DND-41 (cell line): ENCODE data around the gene FSHR.

Experiments used
- ATAC-seq: fragments of 200-7000 bp; cut with Tn5 transposase; 3 replicates; pipeline ENCODE4 v1.9.1; 2021; ENCODE audit warnings: low read depth; ENCODE audit not compliant: insufficient read depth
- DNase-seq: peaks from one replicate; pipeline ENCODE4 v3.0.0-alpha.2; 2020
- H2AFZ ChIP-seq: 2 replicates; pipeline ENCODE4 v1.6.0; 2012; ENCODE audit warnings: low read depth, low read length
- H3K27ac ChIP-seq: 2 replicates; pipeline ENCODE4 v1.5.1; 2012; ENCODE audit warnings: low read length, inconsistent platforms
- H3K27me3 ChIP-seq: fragments of 200-600 bp; sonication (generic); 2 replicates; pipeline ENCODE4 v1.6.0; 2012; ENCODE audit warnings: low read length, mild to moderate bottlenecking, inconsistent platforms; ENCODE audit not compliant: insufficient read depth, poor library complexity
- H3K36me3 ChIP-seq: 2 replicates; pipeline ENCODE4 v1.5.1; 2012; ENCODE audit warnings: low read length, inconsistent platforms; ENCODE audit not compliant: insufficient read depth
- H3K4me1 ChIP-seq: 2 replicates; pipeline ENCODE4 v1.5.1; 2012; ENCODE audit warnings: mild to moderate bottlenecking, low read length; ENCODE audit not compliant: insufficient read depth
- H3K4me2 ChIP-seq: 2 replicates; pipeline ENCODE4 v1.6.0; 2012; ENCODE audit warnings: mild to moderate bottlenecking, moderate library complexity, low read length, inconsistent platforms; ENCODE audit not compliant: insufficient read depth
- H3K4me3 ChIP-seq, 2 experiments: fragments of 200-600 bp in 1 of 2; shearing (Covaris generic) in 1 of 2; 2 replicates each; pipeline ENCODE4 v1.5.1; 2012 to 2016; ENCODE audit warnings: inconsistent platforms in 2 of 2, low read length in 2 of 2, mild to moderate bottlenecking in 2 of 2, low read depth in 1 of 2, moderate library complexity in 1 of 2
- H3K79me2 ChIP-seq: 2 replicates; pipeline ENCODE4 v1.6.0; 2012; ENCODE audit warnings: low read length, inconsistent platforms; ENCODE audit not compliant: insufficient read depth
- H3K9ac ChIP-seq: 2 replicates; pipeline ENCODE4 v1.6.0; 2012; ENCODE audit warnings: low read depth, mild to moderate bottlenecking, inconsistent platforms, low read length, moderate library complexity
- H3K9me3 ChIP-seq: 2 replicates; pipeline ENCODE4 v1.5.1; 2012; ENCODE audit warnings: low read length, moderate library complexity, mild to moderate bottlenecking, inconsistent platforms; ENCODE audit not compliant: insufficient read depth, severe bottlenecking
- H4K20me1 ChIP-seq: 2 replicates; pipeline ENCODE4 v1.6.0; 2012; ENCODE audit warnings: low read length; ENCODE audit not compliant: insufficient read depth
- EZH2 ChIP-seq: IDR thresholded peaks from 3 replicates; pipeline ENCODE4 v1.6.1; 2012; ENCODE audit warnings: borderline replicate concordance, low read depth, mild to moderate bottlenecking, moderate library complexity, low read length, inconsistent platforms; ENCODE audit not compliant: severe bottlenecking
- TF ChIP-seq, protein P1 (sequence below): IDR thresholded peaks from 2 replicates; pipeline ENCODE4 v1.5.1; 2012; ENCODE audit warnings: borderline replicate concordance, low read length, moderate library complexity, mild to moderate bottlenecking; ENCODE audit not compliant: poor library complexity, severe bottlenecking; ENCODE audit errors: extremely low read depth

Gene FSHR

DNA sequence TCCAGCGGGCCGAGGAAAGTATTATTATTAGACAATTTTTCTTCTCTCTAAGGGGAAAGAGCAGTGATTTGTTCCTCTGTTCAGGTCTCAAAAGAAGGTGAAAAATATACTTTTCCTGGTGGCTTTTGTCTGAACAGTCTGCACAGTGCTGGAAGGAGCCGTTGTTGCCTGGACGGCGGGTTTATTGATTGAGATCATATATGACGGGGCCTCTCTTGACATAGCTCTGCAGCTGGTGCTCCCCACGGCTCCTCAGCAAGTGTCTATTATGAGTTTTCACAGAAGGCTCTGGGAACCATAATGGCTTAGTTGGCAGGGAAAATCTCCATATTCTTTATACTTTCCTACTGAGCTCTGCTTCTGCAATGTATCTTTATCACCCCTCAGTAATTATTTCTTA, 42.9 kb downstream of the FSHR start:
- H3K4me2 ChIP-seq: no peak overlapping the region
- H3K4me3 ChIP-seq: no peak overlapping the region
- ATAC-seq (no peak), DNase-seq (no peak)
- no peak overlapping the region for H3K27ac ChIP-seq
- no peak overlapping the region for H3K9ac ChIP-seq
- H4K20me1 ChIP-seq: no peaks in the 10 kb centered on the region
- no peaks in the 10 kb centered on the region for H3K79me2 ChIP-seq
- H3K9me3 ChIP-seq: no peaks in the 10 kb centered on the region
- no peak for TF ChIP-seq EZH2
- TF ChIP-seq, protein P1, sequence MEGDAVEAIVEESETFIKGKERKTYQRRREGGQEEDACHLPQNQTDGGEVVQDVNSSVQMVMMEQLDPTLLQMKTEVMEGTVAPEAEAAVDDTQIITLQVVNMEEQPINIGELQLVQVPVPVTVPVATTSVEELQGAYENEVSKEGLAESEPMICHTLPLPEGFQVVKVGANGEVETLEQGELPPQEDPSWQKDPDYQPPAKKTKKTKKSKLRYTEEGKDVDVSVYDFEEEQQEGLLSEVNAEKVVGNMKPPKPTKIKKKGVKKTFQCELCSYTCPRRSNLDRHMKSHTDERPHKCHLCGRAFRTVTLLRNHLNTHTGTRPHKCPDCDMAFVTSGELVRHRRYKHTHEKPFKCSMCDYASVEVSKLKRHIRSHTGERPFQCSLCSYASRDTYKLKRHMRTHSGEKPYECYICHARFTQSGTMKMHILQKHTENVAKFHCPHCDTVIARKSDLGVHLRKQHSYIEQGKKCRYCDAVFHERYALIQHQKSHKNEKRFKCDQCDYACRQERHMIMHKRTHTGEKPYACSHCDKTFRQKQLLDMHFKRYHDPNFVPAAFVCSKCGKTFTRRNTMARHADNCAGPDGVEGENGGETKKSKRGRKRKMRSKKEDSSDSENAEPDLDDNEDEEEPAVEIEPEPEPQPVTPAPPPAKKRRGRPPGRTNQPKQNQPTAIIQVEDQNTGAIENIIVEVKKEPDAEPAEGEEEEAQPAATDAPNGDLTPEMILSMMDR: no peak
- H2AFZ ChIP-seq: no peak overlapping the region
- H3K36me3 ChIP-seq: no peaks in the 10 kb centered on the region
- no peaks in the 10 kb centered on the region for H3K4me1 ChIP-seq
- H3K27me3 ChIP-seq: no peaks in the 10 kb centered on the region

DNA sequence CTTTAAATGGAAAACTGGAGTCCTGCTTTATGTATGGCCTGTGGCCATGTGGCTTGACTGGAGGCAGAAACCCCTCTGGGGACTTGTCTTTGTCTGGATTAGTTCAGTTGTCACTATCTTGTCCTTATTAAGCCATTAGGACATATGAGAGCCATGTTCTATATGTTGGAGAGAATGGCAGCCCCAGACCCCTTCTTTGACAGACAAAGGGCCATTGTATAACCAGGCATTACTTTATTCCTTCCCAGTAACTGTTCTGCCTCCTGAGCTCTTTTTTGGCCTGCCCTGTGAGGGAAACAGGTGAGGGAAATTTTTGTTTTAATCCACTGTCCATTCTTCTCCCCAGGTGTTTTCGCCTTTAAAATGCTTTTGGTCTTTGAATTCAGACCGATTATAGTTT, 43.3 kb downstream of the FSHR start:
- ATAC-seq (no peak), DNase-seq (no peak)
- Histone ChIP-seq H3K4me1 (no peaks in the 10 kb centered on the region), H2AFZ (no peak overlapping the region), H3K9me3 (no peaks in the 10 kb centered on the region), H4K20me1 (no peaks in the 10 kb centered on the region), H3K27me3 (no peaks in the 10 kb centered on the region), H3K36me3 (no peaks in the 10 kb centered on the region), H3K4me2 (no peak overlapping the region), H3K27ac (no peak overlapping the region), H3K4me3 (no peak overlapping the region), H3K79me2 (no peaks in the 10 kb centered on the region), H3K9ac (no peak overlapping the region)
- TF ChIP-seq EZH2: no peak
- TF ChIP-seq, protein P1: no peak

DNA sequence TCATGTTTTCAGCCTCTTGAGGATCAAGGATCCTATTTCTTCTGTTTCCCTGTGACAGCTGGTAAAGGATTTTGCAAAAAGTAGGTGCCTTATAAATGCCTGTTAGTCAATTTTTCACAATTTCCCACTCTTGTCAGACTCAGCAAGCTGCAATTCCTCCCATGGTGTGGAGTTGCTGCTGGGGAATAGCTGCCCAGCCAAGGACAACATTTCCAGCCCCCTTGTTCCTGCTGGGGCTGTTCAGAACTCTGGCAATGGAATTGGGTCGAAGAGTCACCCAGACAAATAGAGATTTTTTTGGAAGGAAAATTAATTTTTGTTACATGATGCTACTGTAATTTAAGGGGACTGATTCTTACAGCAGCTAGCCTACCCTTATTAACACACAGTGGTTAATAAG, 43.7 kb downstream of the FSHR start:
- no peak for DNase-seq

More for the DNA sequence above, 43.7 kb downstream of the FSHR start:
- no peaks in the 10 kb centered on the region for H3K36me3 ChIP-seq
- no peaks in the 10 kb centered on the region for H4K20me1 ChIP-seq
- no peak for TF ChIP-seq EZH2
- TF ChIP-seq, protein P1: no peak
- no peak overlapping the region for H2AFZ ChIP-seq
- no peaks in the 10 kb centered on the region for H3K9me3 ChIP-seq
- no peaks in the 10 kb centered on the region for H3K79me2 ChIP-seq
- no peaks in the 10 kb centered on the region for H3K4me1 ChIP-seq
- no peak for ATAC-seq
- H3K27me3 ChIP-seq: no peaks in the 10 kb centered on the region
- H3K27ac ChIP-seq: no peak overlapping the region
- no peak overlapping the region for H3K4me2 ChIP-seq
- H3K4me3 ChIP-seq: no peak overlapping the region
- no peak overlapping the region for H3K9ac ChIP-seq
